CD4-positive, alpha-beta T cell treated with Interleukin-12 subunit alpha and Interleukin-12 subunit beta, for 1 hour (primary cell): ENCODE measurements around the gene ZBTB16.

Source experiments
- DNase-seq: peaks from one replicate; pipeline ENCODE4 v3.0.0-alpha.2; 2020

The ZBTB16 gene

DNA sequence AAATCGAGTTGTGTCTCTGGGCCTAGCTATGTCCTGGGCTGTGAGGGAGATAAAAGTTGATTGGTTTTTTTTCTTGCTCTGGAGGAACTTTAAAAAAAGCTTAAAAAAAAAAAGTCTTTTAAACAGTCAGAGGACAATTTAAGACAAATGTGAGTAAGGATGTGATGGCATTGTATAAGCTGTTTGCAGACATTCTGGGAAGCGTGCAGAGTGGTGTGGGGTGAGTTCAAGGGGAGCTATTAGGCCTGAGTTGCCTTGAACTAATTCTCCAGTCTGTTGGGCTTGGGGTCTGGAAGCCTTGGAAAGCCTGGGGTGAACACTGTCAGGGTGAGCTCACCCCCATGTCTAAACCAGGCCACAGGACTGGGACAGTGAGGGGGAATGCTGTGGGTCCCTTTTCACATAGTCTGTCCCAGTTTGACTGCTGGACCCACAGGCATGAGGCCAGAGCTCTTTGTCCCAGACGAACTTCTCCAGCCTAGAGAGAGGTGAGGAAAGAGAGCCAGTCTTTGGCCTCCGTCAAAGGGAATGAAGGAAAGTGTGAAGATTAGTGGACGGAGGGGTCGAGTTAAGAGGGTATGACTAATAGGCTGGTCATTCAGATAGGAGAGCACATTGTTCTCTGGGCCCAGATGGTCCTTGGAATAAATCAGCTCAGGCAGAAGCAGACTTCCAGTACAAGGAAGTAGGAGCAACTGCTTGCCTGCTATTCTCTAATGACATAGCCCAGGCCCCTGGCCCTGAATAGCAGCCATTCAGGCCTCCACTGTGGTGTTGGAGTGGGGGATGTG, 160.2 kb downstream of the ZBTB16 start:
- no peak for DNase-seq

GRCh38 chr11:114221037-114221436, 161.5 kb downstream of the ZBTB16 start:
- no peak for DNase-seq

DNA sequence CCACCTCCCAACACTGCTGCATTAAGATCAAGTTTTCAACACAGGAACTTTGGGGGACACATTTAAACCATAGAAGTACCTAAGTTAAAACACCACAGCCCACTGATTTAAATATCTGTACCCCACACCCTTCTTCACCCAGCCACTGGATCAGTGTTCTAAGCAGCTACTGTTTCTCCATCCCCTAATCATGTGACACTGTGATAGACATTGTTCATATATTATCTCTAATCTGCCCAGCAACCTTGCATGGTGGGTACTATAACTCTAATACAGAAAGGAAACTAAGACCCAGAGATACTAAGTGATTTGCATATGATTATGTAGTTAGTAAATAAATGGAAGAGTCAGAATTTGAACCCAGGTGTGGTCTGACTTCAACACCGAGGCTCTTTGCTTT, 166.2 kb downstream of the ZBTB16 start:
- DNase-seq, result no peak

- no peak for DNase-seq
Measured at GRCh38 chr11:114226356-114226755, 166.8 kb downstream of the ZBTB16 start.

- no peak for DNase-seq
Measured at GRCh38 chr11:114228435-114229411, 169.2 kb downstream of the ZBTB16 start.

DNA sequence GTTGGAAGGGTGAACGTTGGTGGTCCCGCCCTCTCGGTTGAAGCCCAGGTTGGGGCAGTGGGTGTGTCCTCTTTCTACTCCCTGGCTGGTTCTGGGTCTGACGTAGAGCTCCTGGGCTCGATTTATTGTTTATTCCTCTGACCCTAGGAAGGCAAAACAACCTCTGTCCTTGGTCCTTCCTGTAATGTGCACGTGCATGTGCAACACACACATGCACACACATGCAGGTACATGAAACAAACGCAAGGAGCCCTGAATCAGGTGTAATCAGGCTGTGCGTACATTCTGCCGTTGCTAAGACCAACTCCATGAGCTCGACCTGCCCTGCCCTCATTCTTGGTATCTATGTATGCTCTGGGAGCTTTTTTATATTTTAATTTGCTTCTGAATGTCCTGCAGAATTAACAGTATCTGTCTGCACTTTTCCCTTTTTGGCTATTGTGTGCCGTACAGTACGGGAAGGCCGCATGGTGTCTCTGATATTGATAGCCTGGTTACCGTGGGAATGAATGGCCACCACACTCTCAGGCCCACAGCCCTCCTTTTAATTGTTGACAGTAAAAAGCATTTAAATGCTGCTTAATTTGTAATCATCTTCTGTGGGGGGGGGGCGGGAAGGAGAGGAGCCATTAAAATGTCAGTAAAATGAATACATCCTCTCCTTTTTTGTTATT, 170.7 kb downstream of the ZBTB16 start:
- no peak for DNase-seq

DNA sequence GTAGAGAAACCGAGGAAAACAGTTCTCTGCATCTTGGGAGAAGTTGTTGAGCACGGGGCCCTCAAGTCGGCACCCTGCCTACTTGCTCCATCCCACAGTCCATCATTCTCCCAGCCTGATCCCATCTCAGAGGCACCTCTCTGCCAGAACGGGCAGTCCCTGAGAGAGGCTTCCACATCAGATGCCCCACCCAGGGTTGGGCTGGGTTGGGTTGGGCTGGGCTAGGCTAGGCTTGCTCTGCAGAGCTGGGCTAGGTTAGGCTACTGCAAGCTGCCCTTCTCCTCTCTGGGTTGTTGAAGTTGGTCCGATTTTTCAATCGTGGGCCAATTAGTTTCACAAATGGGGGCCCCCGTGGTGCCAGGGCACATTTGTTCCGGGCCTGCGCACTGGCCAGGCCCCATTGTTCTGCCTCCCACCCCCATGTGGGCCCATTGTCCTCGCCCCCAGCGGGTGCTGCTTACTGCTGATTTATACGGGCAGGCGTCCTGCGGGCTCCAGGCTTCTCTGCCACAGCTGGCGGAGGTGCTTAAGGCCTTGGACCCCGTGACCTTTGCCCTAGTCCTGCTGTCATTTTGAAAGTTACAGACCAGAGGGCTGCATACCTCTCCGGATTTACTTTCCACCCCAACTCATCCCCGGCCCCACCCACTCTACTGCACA, 173.0 kb downstream of the ZBTB16 start:
- DNase-seq, result no peak

- no peak for DNase-seq
Measured at GRCh38 chr11:114233755-114234154, 174.2 kb downstream of the ZBTB16 start.

DNA sequence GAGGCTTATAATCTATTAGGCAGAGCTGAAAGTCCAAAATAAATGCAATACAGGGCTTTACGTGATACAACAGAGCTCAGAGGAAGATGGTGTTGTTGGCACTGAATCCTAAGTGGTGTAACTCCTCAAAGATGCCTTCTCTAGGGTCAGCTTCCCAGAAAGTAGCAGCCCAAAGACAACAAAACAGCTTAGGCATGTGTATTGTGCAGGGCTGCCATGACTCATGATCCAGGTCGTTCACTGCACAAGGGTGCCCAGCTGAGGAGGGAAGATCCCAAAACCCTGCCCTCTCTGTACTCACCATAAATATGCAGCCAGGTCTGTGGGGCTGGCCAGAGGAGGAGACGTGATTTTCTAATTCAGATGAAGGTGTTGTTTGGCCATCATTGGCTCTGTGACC, 177.3 kb downstream of the ZBTB16 start:
- no peak for DNase-seq

DNA sequence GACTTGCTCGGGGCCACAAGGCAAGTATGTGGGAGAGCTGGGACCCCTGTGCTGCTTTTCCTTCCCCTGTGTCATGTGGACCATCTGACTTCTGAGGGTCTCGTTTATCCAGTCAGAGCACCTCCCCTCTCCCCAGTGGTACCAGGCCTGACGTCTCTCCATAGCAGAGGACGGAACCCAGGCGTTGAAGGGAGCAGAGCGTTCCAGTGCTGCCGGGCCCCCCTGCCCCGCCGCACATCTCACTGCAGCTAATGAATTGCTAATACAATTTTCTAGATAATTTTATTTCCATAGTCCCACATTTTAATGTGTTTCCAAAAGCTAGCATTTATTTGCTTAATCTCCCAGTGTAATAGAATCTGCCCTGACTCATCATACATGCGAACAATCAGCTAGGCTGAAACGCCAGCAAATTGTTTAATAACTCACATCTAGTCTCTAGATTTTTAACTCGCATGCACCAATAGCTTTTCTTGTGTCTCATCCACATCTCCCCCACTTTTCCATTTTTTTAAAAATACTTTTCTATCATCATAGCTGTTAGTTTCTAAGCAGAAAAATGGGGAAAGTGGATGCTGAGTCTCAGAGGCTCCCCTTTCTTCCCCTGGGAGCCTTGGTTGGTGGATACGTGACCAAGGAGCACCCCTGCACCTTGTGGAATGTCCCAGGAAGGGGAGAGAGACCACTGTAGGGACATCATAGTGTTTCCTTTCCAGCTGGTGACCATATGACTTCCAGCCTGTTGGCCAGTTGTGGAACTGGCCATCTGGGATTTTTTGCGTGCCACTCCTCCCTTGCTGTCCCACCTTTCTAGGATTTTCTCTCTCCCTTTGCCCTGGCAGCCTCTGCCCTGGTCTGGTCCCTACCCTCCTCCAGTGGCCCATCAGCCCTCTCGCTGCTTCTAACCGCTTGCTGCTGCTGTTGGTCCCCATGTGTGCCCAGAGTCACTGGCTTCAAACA, 178.1 kb downstream of the ZBTB16 start:
- no peak for DNase-seq

DNA sequence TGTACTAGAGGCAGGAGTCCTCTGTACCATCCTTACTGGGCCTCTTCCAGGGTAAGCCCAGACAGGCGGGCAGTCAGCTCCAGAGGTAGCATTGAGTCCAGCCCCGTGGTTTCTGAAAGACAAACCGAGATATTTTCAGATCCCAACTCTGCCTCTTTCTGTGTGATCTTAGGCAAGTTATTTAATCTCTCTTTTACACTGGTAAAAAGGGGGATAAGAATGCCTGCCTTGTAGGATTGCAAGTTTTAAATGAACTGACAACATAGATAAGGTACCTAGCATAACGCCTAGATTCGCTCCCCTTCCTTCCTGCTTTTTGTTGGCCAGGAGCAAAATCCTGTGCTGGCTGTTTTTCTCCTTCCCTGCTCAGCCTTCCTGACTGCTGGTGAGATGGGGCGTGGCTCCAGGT, 180.2 kb downstream of the ZBTB16 start:
- DNase-seq, result no peak

GRCh38 chr11:114242032-114242431, 182.5 kb downstream of the ZBTB16 start:
- DNase-seq, result no peak

GRCh38 chr11:114243461-114244372, 184.2 kb downstream of the ZBTB16 start:
- DNase-seq, result no peak

DNA sequence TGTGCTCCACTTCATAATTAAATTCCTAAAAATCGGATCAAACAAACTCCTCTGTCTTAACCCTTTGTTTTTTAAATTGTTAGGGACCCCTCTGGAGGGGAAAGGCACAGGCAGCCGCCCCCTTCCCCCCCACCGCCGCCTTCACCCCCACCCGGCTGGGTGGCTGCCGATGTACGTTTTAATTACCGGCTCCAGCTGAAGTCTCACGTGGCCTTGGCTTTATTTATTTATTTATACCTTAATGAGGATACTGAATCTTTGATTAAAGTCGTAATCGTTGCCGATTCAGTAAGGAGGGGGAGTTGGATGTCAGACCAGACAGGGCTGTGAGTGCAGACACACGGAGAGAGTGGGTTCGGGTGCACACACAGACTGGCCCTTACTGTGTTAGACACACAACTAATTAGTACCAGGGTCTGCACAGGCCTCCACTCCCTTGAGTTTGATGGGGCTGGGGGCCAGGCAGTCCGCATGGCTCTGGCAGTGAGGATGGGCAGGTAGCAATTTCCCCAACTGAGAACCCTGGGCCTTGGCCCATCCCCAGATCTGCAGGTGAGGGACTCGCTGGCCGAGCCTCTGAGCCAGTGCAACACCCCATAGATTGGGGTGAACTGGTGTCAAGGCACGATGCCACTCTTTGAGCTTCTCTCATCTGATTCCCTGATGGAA, 185.3 kb downstream of the ZBTB16 start:
- DNase-seq, result no peak

DNA sequence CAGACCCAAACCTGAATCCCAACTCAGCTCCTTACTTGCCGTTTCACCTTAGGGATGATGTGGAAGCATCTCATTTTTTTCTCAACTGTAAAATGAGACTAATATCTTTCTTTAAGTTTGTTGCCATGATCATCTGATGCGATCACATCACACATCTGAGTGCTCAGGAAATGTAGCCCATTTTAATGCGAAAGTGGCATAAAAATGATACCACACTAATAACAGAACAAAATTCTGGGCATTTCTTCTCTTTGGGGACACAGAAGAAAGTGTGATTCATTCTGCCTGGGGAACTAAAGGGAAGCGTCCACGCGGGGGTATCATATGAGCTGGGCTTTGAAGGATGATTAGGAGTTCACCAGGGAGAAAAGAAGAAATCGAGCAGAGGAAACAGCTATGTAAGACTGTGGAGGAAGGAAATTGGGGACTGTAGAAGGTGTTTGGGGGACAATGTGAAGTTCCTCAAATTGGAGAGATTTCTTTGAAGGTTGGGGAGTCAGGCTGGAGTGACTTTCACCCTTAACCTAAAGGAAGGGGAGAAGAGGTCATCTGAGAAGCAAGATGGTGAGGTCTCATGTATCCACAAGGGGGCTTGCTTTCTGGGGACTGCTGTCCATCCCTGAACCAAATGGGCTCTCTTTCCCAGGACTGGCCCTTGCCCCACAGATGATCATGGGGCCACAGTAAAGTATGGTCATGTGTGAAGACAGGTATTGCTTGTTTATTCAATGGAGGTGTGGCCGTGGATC, 187.0 kb downstream of the ZBTB16 start:
- no peak for DNase-seq

- DNase-seq, result no peak
Measured at GRCh38 chr11:114247070-114247789, 187.7 kb downstream of the ZBTB16 start.

- no peak for DNase-seq
Measured at GRCh38 chr11:114250180-114250579, 190.7 kb downstream of the ZBTB16 start.
